A549 (cell line): ENCODE data around the gene DNAH7. TPM values are rescaled to one million over a fixed set of nuclear protein-coding genes. Genes with fewer than 3 reads are reported as not detected.

Experiments used
- ATAC-seq, 2 experiments: fragments of 200-7000 bp in 1 of 2; fragments of >200 bp in 1 of 2; cut with Nextera tagmentation in 1 of 2; cut with Tn5 transposase in 1 of 2; 3 replicates each; pipeline versions ENCODE4 v1.8.0 to v1.9.1; 2018 to 2020; ENCODE audit warnings: mild to moderate bottlenecking in 1 of 2, moderate library complexity in 1 of 2
- CTCF ChIA-PET: fragments of 300-600 bp; sonication (Branson Sonifier 250); formaldehyde crosslinking; extraction: SDS; loops from one replicate; lab custom pipeline; 2021; ENCODE audit warnings: antibody characterized with exemption, inconsistent platforms; lab: Yijun Ruan, JAX
- POLR2A ChIA-PET: fragments of 350-600 bp; formaldehyde crosslinking; extraction: SDS; loops from one replicate; lab custom pipeline; 2021; ENCODE audit warnings: antibody characterized with exemption, inconsistent platforms; lab: Yijun Ruan, JAX
- DNase-seq, 2 experiments: peaks; one replicate each; pipeline versions ENCODE4 v3.0.0 to v3.0.0-alpha.2; 2011 to 2016; ENCODE audit warnings: low read depth in 1 of 2, low spot score in 1 of 2
- FAIRE-seq: peaks from 2 replicates; lab custom pipeline; 2011; peaks lifted over from hg19 to GRCh38; lab: Jason Lieb, UNC
- H3K27ac ChIP-seq, 2 experiments: fragments of >200 bp; sonication (Bioruptor Twin); formaldehyde crosslinking; 3 replicates each; pipeline ENCODE4 v1.5.1; 2016 to 2017
- H3K4me1 ChIP-seq: fragments of >200 bp; sonication (Bioruptor Twin); formaldehyde crosslinking; 3 replicates; pipeline ENCODE4 v1.6.1; 2016
- H3K4me2 ChIP-seq: fragments of >200 bp; sonication (Bioruptor Twin); formaldehyde crosslinking; 3 replicates; pipeline ENCODE4 v1.6.1; 2016
- H3K4me3 ChIP-seq: fragments of >200 bp; sonication (Bioruptor Twin); formaldehyde crosslinking; 3 replicates; pipeline ENCODE4 v1.5.1; 2016
- H3K9me3 ChIP-seq: fragments of >200 bp; sonication (Bioruptor Twin); formaldehyde crosslinking; 3 replicates; pipeline ENCODE4 v1.6.1; 2016
- BCL3 ChIP-seq: fragments of >200 bp; sonication (Bioruptor Twin); formaldehyde crosslinking; IDR thresholded peaks from 3 replicates; pipeline ENCODE4 v1.6.1; 2016
- CBX2 ChIP-seq: fragments of 200-600 bp; sonication (generic); IDR thresholded peaks from 2 replicates; pipeline ENCODE4 v1.6.1; 2016; ENCODE audit warnings: low read depth, mild to moderate bottlenecking, borderline replicate concordance
- CTCF ChIP-seq: fragments of >200 bp; sonication (Bioruptor Twin); formaldehyde crosslinking; IDR thresholded peaks from 3 replicates; pipeline ENCODE4 v1.5.1; 2016
- EHMT2 ChIP-seq: fragments of 200-600 bp; sonication (generic); IDR thresholded peaks from 2 replicates; pipeline ENCODE4 v1.6.1; 2016; ENCODE audit warnings: antibody characterized with exemption, low read depth, mild to moderate bottlenecking, moderate library complexity
- EP300 ChIP-seq, 2 experiments: fragments of >200 bp; sonication (Bioruptor Twin); formaldehyde crosslinking; IDR thresholded peaks; 2 replicates in 1 of 2; 3 replicates in 1 of 2; pipeline ENCODE4 v1.6.1; 2016 to 2017
- FOSB ChIP-seq: fragments of 250-450 bp; sonication (Bioruptor Pico); IDR thresholded peaks from 2 replicates; pipeline ENCODE4 v1.5.0; 2020; ENCODE audit warnings: mild to moderate bottlenecking, moderate library complexity
- FOSL2 ChIP-seq, 2 experiments: fragments of 450-650 bp in 1 of 2; fragments of >200 bp in 1 of 2; sonication (Bioruptor Twin) in 1 of 2; formaldehyde crosslinking; IDR thresholded peaks; 2 replicates each; pipeline versions ENCODE4 v1.5.0 to v1.6.1; 2016 to 2020; ENCODE audit warnings: mild to moderate bottlenecking in 1 of 2, moderate library complexity in 1 of 2
- GATA3 ChIP-seq: IDR thresholded peaks from 2 replicates; pipeline ENCODE4 v1.6.1; 2012; ENCODE audit warnings: borderline replicate concordance
- HEYL ChIP-seq: fragments of 250-450 bp; sonication (Bioruptor Pico); IDR thresholded peaks from 2 replicates; pipeline ENCODE4 v1.8.0; 2021; ENCODE audit warnings: mild to moderate bottlenecking, moderate library complexity
- HMGXB4 ChIP-seq: fragments of 250-450 bp; sonication (Bioruptor Pico); IDR thresholded peaks from 2 replicates; pipeline ENCODE4 v1.5.0; 2021; ENCODE audit warnings: mild to moderate bottlenecking, moderate library complexity, borderline replicate concordance
- HOXB5 ChIP-seq: fragments of 250-450 bp; sonication (Bioruptor Pico); IDR thresholded peaks from 2 replicates; pipeline ENCODE4 v1.5.0; 2020; ENCODE audit warnings: mild to moderate bottlenecking, moderate library complexity
- JUNB ChIP-seq: fragments of >200 bp; sonication (Bioruptor Twin); formaldehyde crosslinking; IDR thresholded peaks from 2 replicates; pipeline ENCODE4 v1.6.1; 2016
- KDM5A ChIP-seq: fragments of 200-600 bp; sonication (generic); IDR thresholded peaks from 2 replicates; pipeline ENCODE4 v1.6.1; 2016; ENCODE audit warnings: antibody characterized with exemption, mild to moderate bottlenecking
- MYC ChIP-seq: IDR thresholded peaks from 2 replicates; pipeline ENCODE4 v1.6.1; 2012; ENCODE audit warnings: mild to moderate bottlenecking, inconsistent platforms, low read length, improper control_type of control experiment, borderline replicate concordance
- RNF2 ChIP-seq: fragments of 200-600 bp; sonication (generic); IDR thresholded peaks from 2 replicates; pipeline ENCODE4 v1.6.1; 2016; ENCODE audit warnings: low read depth, mild to moderate bottlenecking, antibody characterized with exemption, moderate library complexity, borderline replicate concordance
- TP53 ChIP-seq: fragments of 250-450 bp; sonication (Bioruptor Pico); IDR thresholded peaks from 2 replicates; pipeline ENCODE4 v1.5.0; 2021; ENCODE audit warnings: mild to moderate bottlenecking, moderate library complexity
- ZFP36 ChIP-seq: fragments of 450-650 bp; IDR thresholded peaks from 2 replicates; pipeline ENCODE4 v1.6.1; 2014; ENCODE audit warnings: borderline replicate concordance; ENCODE audit not compliant: partially characterized antibody
- ZNF302 ChIP-seq: fragments of 250-450 bp; sonication (Bioruptor Pico); IDR thresholded peaks from 2 replicates; pipeline ENCODE4 v1.9.0; 2021; ENCODE audit warnings: inconsistent platforms, mild to moderate bottlenecking, moderate library complexity
- WGBS: methylation state at CpG from one replicate; pipeline ENCODE4 v1.1.6; 2017; ENCODE audit errors: missing lambda C conversion rate; 5-methylcytosine and 5-hydroxymethylcytosine counted together
- polyA plus RNA-seq, 4 experiments: library from polyadenylated mRNA; depleted of rRNA in 3 of 4; stranded (reverse); fragments of >200 nt; fragmentation: RNase III in 1 of 4; extraction: RNeasy Plus Mini Kit Qiagen cat#74134 plus additional on column Dnase treatment in 1 of 4; gene quantifications; 2 replicates in 3 of 4; 3 replicates in 1 of 4; pipeline ENCODE4 v1.2.3, GENCODE V29; 2011 to 2017
- TF ChIP-seq, protein P1 (sequence below): IDR thresholded peaks from 2 replicates; pipeline ENCODE4 v1.6.1; 2012

Gene DNAH7
- polyA plus RNA-seq, 2 of the 4 experiments (the other 2 are of a cell fraction) = 0.43 to 1.5 TPM

DNA sequence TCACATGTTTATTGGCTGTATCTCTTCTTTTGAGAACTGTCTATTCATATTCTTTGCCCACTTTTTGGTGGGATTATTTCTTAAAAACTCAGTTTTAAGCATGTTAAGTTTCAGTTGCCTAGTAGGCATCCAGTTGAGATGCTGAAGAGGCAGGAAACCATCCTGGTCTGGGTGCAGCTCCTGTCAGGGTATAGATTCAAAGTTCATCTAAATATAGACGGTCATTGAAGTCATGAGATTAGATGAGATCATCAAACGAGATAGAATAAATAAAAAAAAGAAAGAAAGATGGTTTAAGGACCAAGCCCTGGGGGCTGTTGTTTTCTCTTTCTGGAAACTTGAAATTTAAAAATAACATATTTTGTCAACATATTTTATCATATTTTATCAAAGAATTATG lies 9.2 kb upstream of the DNAH7 start (continued):
- TF ChIP-seq CBX2 (no peak), ZFP36 (no peak), EP300 (IDR thresholded peaks at IDR 0.05) (no peak)

DNA sequence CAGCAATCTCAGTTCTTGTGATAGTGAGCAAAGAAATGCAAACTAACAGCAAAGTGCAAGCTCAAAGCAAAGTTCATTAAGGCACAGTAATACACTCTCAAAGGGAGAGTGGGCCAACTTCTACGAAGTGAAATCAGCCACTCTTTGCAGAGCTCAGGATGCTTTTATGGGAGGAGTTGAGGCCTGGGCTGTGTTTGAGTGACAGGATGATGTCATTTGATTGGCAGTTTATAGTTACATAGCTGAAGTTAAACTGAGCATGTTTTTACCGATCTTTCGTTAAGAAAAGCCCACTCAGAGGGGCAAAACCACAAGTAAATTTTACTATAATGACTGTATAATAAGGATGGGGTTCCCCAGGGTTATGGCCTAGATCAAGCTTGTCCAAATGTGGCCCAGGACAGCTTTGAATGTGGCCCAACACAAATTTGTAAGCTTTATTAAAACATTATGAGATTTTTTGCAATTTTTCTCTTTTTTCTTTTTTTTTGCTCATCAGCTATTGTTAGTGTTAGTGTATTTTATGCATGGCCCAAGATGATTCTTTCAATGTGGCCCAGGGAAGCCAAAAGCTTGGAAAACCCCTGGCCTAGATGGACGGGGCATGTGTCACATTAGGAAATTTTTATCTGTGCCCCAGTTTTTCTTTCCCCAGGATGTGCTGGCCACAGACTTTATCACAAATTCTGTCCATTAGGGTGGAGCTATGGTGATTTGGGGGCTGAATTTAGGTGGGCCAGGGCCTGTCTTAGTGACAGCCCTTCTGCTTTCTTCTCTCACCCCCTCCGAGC lies 8.3 kb upstream of the DNAH7 start:
- FAIRE-seq (no peak), ATAC-seq (no peak), DNase-seq (no peak)
- Histone ChIP-seq H3K4me1 (no peaks in the 10 kb centered on the region; the same call in 2 of the 3 replicates), H3K4me3 (no peak overlapping the region), H3K9me3 (no peaks in the 10 kb centered on the region), H3K4me2 (no peak overlapping the region), H3K27ac (no peak overlapping the region)
- ChIA-PET POLR2A (interaction anchor here (0.6 to 3.1 kb wide), 2 partner anchors 9 to 34 kb away, joined by 3 to 13 read pairs; partner anchors contain the start of gene DNAH7), CTCF (interaction anchor here (0.7 to 5.2 kb wide), 10 partner anchors 9 to 380 kb away, joined by 3 to 73 read pairs (median 9); partner anchors contain the start of gene DNAH7)
- 54% methylated on average over 5 of the region's 5 CpGs for WGBS
- TF ChIP-seq HEYL (CRISPR knock-in tag) (no peak), BCL3 (no peak), GATA3 (no peak), EHMT2 (no peak), FOSL2 (IDR thresholded peaks at IDR 0.05) (no peak), FOSL2 (CRISPR knock-in tag; IDR thresholded peaks at IDR 0.05) (no peak), TP53 (no peak), FOSB (no peak), HOXB5 (CRISPR knock-in tag) (no peak), JUNB (no peak), KDM5A (no peak), RNF2 (no peak), HMGXB4 (CRISPR knock-in tag) (no peak), MYC (no peak), ZNF302 (CRISPR knock-in tag) (no peak), CTCF (no peak)
- TF ChIP-seq, protein P1, sequence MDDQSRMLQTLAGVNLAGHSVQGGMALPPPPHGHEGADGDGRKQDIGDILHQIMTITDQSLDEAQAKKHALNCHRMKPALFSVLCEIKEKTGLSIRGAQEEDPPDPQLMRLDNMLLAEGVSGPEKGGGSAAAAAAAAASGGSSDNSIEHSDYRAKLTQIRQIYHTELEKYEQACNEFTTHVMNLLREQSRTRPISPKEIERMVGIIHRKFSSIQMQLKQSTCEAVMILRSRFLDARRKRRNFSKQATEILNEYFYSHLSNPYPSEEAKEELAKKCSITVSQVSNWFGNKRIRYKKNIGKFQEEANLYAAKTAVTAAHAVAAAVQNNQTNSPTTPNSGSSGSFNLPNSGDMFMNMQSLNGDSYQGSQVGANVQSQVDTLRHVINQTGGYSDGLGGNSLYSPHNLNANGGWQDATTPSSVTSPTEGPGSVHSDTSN = no peak
